GM23338 (cell line): ENCODE data around the gene NEMP2. TPM values are rescaled to one million over a fixed set of nuclear protein-coding genes. Genes with fewer than 3 reads are reported as not detected.

ENCODE experiments used
- ATAC-seq: fragments of 200-7000 bp; cut with Tn5 transposase; 3 replicates; pipeline ENCODE4 v1.9.1; 2020
- DNase-seq: peaks from one replicate; pipeline ENCODE4 v3.0.0-alpha.2; 2015; ENCODE audit warnings: low spot score
- H2AFZ ChIP-seq: fragments of 200-600 bp; sonication (generic); 2 replicates; pipeline ENCODE4 v1.8.0; 2016; ENCODE audit warnings: antibody characterized with exemption, mild to moderate bottlenecking, moderate library complexity
- H3F3A ChIP-seq: fragments of 200-600 bp; sonication (generic); replicated peaks from 2 replicates; pipeline ENCODE4 v1.8.0; 2017; ENCODE audit warnings: antibody characterized with exemption, mixed run types, low read depth
- H3K27ac ChIP-seq: fragments of 200-600 bp; sonication (generic); 2 replicates; pipeline ENCODE4 v1.6.1; 2016; ENCODE audit warnings: low read depth
- H3K27me3 ChIP-seq: fragments of 200-600 bp; sonication (generic); 2 replicates; pipeline ENCODE4 v1.8.0; 2016; ENCODE audit warnings: mild to moderate bottlenecking, mixed run types, moderate library complexity; ENCODE audit not compliant: insufficient read depth
- H3K36me3 ChIP-seq: fragments of 200-600 bp; sonication (generic); 2 replicates; pipeline ENCODE4 v1.8.0; 2016; ENCODE audit warnings: mild to moderate bottlenecking; ENCODE audit not compliant: insufficient read depth
- H3K4me1 ChIP-seq: fragments of 200-600 bp; sonication (generic); 2 replicates; pipeline ENCODE4 v1.8.0; 2016; ENCODE audit warnings: mild to moderate bottlenecking, moderate library complexity; ENCODE audit not compliant: insufficient read depth
- H3K4me2 ChIP-seq: fragments of 200-600 bp; sonication (generic); 2 replicates; pipeline ENCODE4 v1.7.1; 2017; ENCODE audit warnings: mixed run types
- H3K4me3 ChIP-seq: fragments of 200-600 bp; sonication (generic); 2 replicates; pipeline ENCODE4 v1.6.1; 2016; ENCODE audit warnings: mixed run types
- H3K79me2 ChIP-seq: fragments of 200-600 bp; sonication (generic); replicated peaks from 2 replicates; pipeline ENCODE4 v1.8.0; 2017; ENCODE audit warnings: mild to moderate bottlenecking; ENCODE audit not compliant: insufficient read depth
- H3K9me2 ChIP-seq: fragments of 200-600 bp; sonication (generic); 2 replicates; pipeline ENCODE4 v1.8.0; 2017; ENCODE audit not compliant: insufficient read depth
- H4K20me1 ChIP-seq: fragments of 200-600 bp; sonication (generic); replicated peaks from 2 replicates; pipeline ENCODE4 v1.8.0; 2017; ENCODE audit warnings: mild to moderate bottlenecking; ENCODE audit not compliant: insufficient read depth
- H3K27ac Mint-ChIP-seq: 2 replicates; pipeline ENCODE4 v1.8.0; 2020; ENCODE audit warnings: inconsistent platforms, mild to moderate bottlenecking, moderate library complexity, mixed read lengths
- H3K27me3 Mint-ChIP-seq: 3 replicates; pipeline ENCODE4 v1.8.0; 2022; ENCODE audit warnings: low read depth, mild to moderate bottlenecking, moderate library complexity, mixed read lengths, inconsistent platforms; ENCODE audit not compliant: insufficient read depth, poor library complexity
- H3K36me3 Mint-ChIP-seq: 3 replicates; pipeline ENCODE4 v1.8.0; 2021; ENCODE audit warnings: low read depth, mild to moderate bottlenecking, inconsistent platforms, moderate library complexity, mixed read lengths
- H3K4me1 Mint-ChIP-seq: 3 replicates; pipeline ENCODE4 v1.8.0; 2020; ENCODE audit warnings: mild to moderate bottlenecking, inconsistent platforms, mixed read lengths
- H3K4me3 Mint-ChIP-seq: 3 replicates; pipeline ENCODE4 v1.8.0; 2021; ENCODE audit warnings: moderate library complexity, mild to moderate bottlenecking, inconsistent platforms, mixed read lengths
- H3K9me3 Mint-ChIP-seq: 3 replicates; pipeline ENCODE4 v1.8.0; 2020; ENCODE audit warnings: moderate library complexity, mild to moderate bottlenecking, inconsistent platforms, mixed read lengths
- CREB1 ChIP-seq: fragments of 250-450 bp; sonication (Bioruptor Pico); IDR thresholded peaks from 2 replicates; pipeline ENCODE4 v1.5.0; 2020; ENCODE audit warnings: low read depth, mild to moderate bottlenecking, moderate library complexity
- EZH2phosphoT487 ChIP-seq: fragments of 200-600 bp; sonication (generic); IDR thresholded peaks from one replicate; pipeline ENCODE4 v1.8.1; 2018; ENCODE audit warnings: antibody characterized with exemption; ENCODE audit not compliant: unreplicated experiment
- JUNB ChIP-seq: IDR thresholded peaks from one replicate; pipeline ENCODE4 v1.6.1; 2016; ENCODE audit warnings: antibody characterized with exemption; ENCODE audit not compliant: unreplicated experiment
- POLR2AphosphoS5 ChIP-seq: IDR thresholded peaks from 2 replicates; pipeline ENCODE4 v1.6.1; 2016; ENCODE audit warnings: antibody characterized with exemption, low read depth
- STAT1 ChIP-seq: IDR thresholded peaks from one replicate; pipeline ENCODE4 v1.6.1; 2016; ENCODE audit warnings: antibody characterized with exemption; ENCODE audit not compliant: unreplicated experiment
- ZNF114 ChIP-seq: fragments of 250-450 bp; sonication (Bioruptor Pico); IDR thresholded peaks from 2 replicates; pipeline ENCODE4 v1.5.0; 2020; ENCODE audit warnings: mild to moderate bottlenecking, moderate library complexity
- polyA plus RNA-seq: library from polyadenylated mRNA; unstranded; fragments of >200 nt; fragmentation: Nextera tagmentation; extraction: Ambion mirVana; gene quantifications from 2 replicates; pipeline ENCODE4 v1.2.1, GENCODE V29; 2016
- total RNA-seq: library from RNA; depleted of rRNA; stranded (reverse); fragments of >200 nt; shearing (Covaris generic); gene quantifications from 2 replicates; pipeline ENCODE4 v1.2.3, GENCODE V29; 2014
- TF ChIP-seq, protein P1 (sequence below): fragments of 250-450 bp; sonication (Bioruptor Pico); IDR thresholded peaks from 2 replicates; pipeline ENCODE4 v1.5.0; 2020; ENCODE audit warnings: mild to moderate bottlenecking, moderate library complexity

NEMP2 gene
- total and polyA plus RNA-seq, 2 experiments from 2014 or later = 1.2 to 4.0 TPM

DNA sequence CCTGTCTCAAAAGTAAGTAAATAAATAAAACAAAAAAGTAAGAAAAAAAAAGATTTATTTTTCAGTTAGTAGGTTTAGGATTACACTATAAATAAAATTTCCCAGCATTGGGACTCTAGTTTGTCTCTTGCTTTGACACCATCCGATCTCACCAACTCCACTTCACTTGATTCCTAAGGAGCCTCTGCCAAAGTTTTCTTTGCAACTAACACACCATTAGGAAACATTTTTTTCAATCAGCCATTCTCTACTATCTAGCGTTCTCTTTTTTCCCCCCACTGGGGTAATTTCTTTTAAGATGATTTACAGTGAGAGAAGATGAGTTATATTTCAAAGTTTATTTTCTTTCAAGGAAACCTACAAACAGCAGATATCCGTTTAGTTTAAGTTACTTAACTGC lies 10.6 kb upstream of the NEMP2 start (continued):
- TF ChIP-seq, protein P1, sequence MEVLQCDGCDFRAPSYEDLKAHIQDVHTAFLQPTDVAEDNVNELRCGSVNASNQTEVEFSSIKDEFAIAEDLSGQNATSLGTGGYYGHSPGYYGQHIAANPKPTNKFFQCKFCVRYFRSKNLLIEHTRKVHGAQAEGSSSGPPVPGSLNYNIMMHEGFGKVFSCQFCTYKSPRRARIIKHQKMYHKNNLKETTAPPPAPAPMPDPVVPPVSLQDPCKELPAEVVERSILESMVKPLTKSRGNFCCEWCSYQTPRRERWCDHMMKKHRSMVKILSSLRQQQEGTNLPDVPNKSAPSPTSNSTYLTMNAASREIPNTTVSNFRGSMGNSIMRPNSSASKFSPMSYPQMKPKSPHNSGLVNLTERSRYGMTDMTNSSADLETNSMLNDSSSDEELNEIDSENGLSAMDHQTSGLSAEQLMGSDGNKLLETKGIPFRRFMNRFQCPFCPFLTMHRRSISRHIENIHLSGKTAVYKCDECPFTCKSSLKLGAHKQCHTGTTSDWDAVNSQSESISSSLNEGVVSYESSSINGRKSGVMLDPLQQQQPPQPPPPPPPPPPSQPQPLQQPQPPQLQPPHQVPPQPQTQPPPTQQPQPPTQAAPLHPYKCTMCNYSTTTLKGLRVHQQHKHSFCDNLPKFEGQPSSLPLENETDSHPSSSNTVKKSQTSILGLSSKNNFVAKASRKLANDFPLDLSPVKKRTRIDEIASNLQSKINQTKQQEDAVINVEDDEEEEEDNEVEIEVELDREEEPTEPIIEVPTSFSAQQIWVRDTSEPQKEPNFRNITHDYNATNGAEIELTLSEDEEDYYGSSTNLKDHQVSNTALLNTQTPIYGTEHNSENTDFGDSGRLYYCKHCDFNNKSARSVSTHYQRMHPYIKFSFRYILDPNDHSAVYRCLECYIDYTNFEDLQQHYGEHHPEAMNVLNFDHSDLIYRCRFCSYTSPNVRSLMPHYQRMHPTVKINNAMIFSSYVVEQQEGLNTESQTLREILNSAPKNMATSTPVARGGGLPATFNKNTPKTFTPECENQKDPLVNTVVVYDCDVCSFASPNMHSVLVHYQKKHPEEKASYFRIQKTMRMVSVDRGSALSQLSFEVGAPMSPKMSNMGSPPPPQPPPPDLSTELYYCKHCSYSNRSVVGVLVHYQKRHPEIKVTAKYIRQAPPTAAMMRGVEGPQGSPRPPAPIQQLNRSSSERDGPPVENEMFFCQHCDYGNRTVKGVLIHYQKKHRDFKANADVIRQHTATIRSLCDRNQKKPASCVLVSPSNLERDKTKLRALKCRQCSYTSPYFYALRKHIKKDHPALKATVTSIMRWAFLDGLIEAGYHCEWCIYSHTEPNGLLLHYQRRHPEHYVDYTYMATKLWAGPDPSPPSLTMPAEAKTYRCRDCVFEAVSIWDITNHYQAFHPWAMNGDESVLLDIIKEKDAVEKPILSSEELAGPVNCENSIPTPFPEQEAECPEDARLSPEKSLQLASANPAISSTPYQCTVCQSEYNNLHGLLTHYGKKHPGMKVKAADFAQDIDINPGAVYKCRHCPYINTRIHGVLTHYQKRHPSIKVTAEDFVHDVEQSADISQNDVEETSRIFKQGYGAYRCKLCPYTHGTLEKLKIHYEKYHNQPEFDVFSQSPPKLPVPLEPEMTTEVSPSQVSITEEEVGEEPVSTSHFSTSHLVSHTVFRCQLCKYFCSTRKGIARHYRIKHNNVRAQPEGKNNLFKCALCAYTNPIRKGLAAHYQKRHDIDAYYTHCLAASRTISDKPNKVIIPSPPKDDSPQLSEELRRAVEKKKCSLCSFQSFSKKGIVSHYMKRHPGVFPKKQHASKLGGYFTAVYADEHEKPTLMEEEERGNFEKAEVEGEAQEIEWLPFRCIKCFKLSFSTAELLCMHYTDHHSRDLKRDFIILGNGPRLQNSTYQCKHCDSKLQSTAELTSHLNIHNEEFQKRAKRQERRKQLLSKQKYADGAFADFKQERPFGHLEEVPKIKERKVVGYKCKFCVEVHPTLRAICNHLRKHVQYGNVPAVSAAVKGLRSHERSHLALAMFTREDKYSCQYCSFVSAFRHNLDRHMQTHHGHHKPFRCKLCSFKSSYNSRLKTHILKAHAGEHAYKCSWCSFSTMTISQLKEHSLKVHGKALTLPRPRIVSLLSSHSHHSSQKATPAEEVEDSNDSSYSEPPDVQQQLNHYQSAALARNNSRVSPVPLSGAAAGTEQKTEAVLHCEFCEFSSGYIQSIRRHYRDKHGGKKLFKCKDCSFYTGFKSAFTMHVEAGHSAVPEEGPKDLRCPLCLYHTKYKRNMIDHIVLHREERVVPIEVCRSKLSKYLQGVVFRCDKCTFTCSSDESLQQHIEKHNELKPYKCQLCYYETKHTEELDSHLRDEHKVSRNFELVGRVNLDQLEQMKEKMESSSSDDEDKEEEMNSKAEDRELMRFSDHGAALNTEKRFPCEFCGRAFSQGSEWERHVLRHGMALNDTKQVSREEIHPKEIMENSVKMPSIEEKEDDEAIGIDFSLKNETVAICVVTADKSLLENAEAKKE = no peak

DNA sequence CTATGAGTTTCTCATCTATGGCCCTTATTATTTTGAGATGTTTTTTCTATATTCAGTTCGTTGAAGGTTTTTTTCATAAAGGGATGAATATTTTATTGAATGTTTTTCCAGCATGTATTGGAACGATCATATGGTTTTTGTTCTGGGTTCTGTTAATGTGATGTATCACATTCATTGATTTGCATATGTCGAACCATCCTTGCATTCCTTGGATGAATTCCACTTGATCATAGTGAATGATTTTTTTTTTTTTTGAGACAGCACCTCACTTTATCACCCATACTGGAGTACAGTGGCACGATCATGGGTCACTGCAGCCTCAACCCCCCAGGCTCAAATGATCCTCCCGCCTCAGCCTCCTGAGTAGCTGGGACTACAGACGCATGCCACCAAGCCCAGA lies 5.5 kb upstream of the NEMP2 start:
- Histone ChIP-seq H3K79me2 (no peaks in the 10 kb centered on the region), H3K36me3 (peaks cover 12% of the 10 kb centered on the region; the same call in 1 of the 2 replicates), H2AFZ (no peak overlapping the region), H3K27ac (no peak overlapping the region), H3K9me2 (no peaks in the 10 kb centered on the region), H3K4me1 (peaks cover 17% of the 10 kb centered on the region), H3K4me2 (no peak overlapping the region), H4K20me1 (no peaks in the 10 kb centered on the region), H3K27me3 (no peaks in the 10 kb centered on the region), H3K4me3 (no peak overlapping the region), H3F3A (no peaks in the 10 kb centered on the region)
- no peak for DNase-seq
- Mint-ChIP-seq H3K4me1 (peaks cover 14% of the 10 kb centered on the region), H3K4me3 (no peak overlapping the region), H3K36me3 (peaks cover 51% of the 10 kb centered on the region), H3K27me3 (peaks cover 9% of the 10 kb centered on the region), H3K27ac (no peak overlapping the region), H3K9me3 (peaks cover 54% of the 10 kb centered on the region)
- ATAC-seq = no peak
- TF ChIP-seq POLR2AphosphoS5 (no peak), ZNF114 (no peak), JUNB (no peak), STAT1 (no peak), CREB1 (no peak), EZH2phosphoT487 (no peak)
- TF ChIP-seq, protein P1 = no peak
